Cardiac atrium fibroblast (primary cell): ENCODE data around the gene PRR20C. TPM values are rescaled to one million over a fixed set of nuclear protein-coding genes. Genes with fewer than 3 reads are reported as not detected.

Source experiments
- total RNA-seq: library from RNA; depleted of rRNA; stranded (reverse); fragments of >200 nt; gene quantifications from 2 replicates; pipeline ENCODE4 v1.2.3, GENCODE V29; 2015

Gene PRR20C
- total RNA-seq: not detected in 2 replicates

DNA sequence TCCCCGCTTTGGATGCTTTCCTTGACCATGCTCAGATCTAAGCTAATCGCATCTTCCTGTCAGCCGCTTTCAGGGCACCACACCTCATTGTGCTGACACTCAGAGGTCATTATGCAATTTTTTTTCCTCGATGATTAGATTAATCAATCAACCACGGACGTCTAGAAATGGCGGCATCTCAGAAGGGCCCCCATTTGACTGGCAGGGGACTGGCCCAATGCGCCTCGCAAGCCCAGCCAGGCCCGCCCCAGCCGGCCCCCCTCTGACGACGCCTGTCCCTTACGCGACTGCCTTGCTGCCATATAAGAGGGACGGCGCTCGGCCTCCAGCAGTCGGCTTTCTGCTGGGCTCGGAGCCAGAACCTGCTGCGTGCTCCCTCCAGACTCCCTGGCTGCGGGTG, at the start of gene PRR20C:
TSS of gene PRR20C (plus strand) at position 301 of the 400 bp plus-strand sequence. CDS start 387 bp downstream, outside the sequence.

DNA sequence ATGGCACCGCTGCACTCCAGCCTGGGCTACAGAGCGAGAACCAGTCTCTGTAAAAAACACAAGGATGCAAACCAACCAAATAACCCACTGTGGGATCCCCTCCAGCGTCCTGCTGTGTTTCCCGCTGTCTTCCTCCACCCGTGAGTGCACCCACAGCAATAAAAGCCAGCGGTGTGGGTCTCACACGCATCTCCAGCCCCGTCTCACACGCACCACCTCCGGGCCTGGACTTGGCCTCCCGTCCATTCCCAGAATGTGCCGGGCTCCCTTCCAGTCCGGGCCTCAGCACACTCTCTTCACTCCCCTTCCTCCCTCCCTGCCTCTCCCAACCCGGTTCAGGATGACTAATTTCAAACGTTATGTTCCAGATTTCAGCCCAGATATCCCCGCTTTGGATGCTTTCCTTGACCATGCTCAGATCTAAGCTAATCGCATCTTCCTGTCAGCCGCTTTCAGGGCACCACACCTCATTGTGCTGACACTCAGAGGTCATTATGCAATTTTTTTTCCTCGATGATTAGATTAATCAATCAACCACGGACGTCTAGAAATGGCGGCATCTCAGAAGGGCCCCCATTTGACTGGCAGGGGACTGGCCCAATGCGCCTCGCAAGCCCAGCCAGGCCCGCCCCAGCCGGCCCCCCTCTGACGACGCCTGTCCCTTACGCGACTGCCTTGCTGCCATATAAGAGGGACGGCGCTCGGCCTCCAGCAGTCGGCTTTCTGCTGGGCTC, 13.5 kb upstream of the PRR20C start, which contains the start of gene PRR20A:
TSS of gene PRR20A (plus strand) at position 684 of the 734 bp plus-strand sequence. CDS start 387 bp downstream, outside the sequence.

GRCh38 chr13:57147188-57147587, 6.7 kb upstream of the PRR20C start, which contains the start of gene PRR20B:
PRR20B (plus strand) TSS chr13:57147488; CDS start chr13:57147875, 387 bp downstream.

DNA sequence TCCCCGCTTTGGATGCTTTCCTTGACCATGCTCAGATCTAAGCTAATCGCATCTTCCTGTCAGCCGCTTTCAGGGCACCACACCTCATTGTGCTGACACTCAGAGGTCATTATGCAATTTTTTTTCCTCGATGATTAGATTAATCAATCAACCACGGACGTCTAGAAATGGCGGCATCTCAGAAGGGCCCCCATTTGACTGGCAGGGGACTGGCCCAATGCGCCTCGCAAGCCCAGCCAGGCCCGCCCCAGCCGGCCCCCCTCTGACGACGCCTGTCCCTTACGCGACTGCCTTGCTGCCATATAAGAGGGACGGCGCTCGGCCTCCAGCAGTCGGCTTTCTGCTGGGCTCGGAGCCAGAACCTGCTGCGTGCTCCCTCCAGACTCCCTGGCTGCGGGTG, 6.5 kb downstream of the PRR20C start, which contains the start of gene PRR20D:
TSS of gene PRR20D (plus strand) at position 301 of the 400 bp plus-strand sequence. CDS start 387 bp downstream, outside the sequence.

DNA sequence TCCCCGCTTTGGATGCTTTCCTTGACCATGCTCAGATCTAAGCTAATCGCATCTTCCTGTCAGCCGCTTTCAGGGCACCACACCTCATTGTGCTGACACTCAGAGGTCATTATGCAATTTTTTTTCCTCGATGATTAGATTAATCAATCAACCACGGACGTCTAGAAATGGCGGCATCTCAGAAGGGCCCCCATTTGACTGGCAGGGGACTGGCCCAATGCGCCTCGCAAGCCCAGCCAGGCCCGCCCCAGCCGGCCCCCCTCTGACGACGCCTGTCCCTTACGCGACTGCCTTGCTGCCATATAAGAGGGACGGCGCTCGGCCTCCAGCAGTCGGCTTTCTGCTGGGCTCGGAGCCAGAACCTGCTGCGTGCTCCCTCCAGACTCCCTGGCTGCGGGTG, 13.0 kb downstream of the PRR20C start, which contains the start of gene PRR20E:
TSS of gene PRR20E (plus strand) at position 301 of the 400 bp plus-strand sequence. CDS start 387 bp downstream, outside the sequence.

Other genes starting within 250 kb of the PRR20C start
- gene PRR20A, start 13.1 kb upstream of the PRR20C start, total RNA-seq: not detected in 2 replicates
- not detected in 2 replicates for gene PRR20B, start 6.6 kb upstream of the PRR20C start, total RNA-seq
- not detected in 2 replicates for gene PRR20D, start 6.6 kb downstream of the PRR20C start, total RNA-seq
- gene PRR20E, start 13.1 kb downstream of the PRR20C start, total RNA-seq: not detected in 2 replicates